Astrocyte of the spinal cord (primary cell): Measurements from ENCODE around the gene HYAL2.

Source experiments
- DNase-seq: peaks from one replicate; pipeline ENCODE4 v3.0.0; 2011; ENCODE audit warnings: low read depth, low spot score
- H3K4me3 ChIP-seq: 2 replicates; pipeline ENCODE4 v1.5.1; 2011; ENCODE audit warnings: low read depth, mild to moderate bottlenecking, low read length, moderate library complexity
- in situ Hi-C: cut with HindIII; loops from 2 replicates; pipeline ENCODE4 v1.10.0; 2017; ENCODE audit warnings: low sequenced_read_pairs
- TF ChIP-seq, protein P1 (sequence below): IDR thresholded peaks from 2 replicates; pipeline ENCODE4 v1.5.1; 2012; ENCODE audit warnings: low read depth, mild to moderate bottlenecking, low read length, inconsistent platforms

The HYAL2 gene

GRCh38 chr3:50279255-50280016, 43.1 kb downstream of the HYAL2 start:
- H3K4me3 ChIP-seq: no peak overlapping the region
- TF ChIP-seq, protein P1, sequence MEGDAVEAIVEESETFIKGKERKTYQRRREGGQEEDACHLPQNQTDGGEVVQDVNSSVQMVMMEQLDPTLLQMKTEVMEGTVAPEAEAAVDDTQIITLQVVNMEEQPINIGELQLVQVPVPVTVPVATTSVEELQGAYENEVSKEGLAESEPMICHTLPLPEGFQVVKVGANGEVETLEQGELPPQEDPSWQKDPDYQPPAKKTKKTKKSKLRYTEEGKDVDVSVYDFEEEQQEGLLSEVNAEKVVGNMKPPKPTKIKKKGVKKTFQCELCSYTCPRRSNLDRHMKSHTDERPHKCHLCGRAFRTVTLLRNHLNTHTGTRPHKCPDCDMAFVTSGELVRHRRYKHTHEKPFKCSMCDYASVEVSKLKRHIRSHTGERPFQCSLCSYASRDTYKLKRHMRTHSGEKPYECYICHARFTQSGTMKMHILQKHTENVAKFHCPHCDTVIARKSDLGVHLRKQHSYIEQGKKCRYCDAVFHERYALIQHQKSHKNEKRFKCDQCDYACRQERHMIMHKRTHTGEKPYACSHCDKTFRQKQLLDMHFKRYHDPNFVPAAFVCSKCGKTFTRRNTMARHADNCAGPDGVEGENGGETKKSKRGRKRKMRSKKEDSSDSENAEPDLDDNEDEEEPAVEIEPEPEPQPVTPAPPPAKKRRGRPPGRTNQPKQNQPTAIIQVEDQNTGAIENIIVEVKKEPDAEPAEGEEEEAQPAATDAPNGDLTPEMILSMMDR: no peak

GRCh38 chr3:50278880-50279224, 43.7 kb downstream of the HYAL2 start, which contains the start of gene LSMEM2:
TSS of gene LSMEM2 (plus strand) at chr3:50279087. CDS start at chr3:50279114, 27 bp downstream.
- TF ChIP-seq, protein P1: no peak
- DNase-seq: no peak
- no peak within 1 kb of the TSS for H3K4me3 ChIP-seq
- in situ Hi-C loops: no loop called here

More at GRCh38 chr3:50279255-50280016, 43.1 kb downstream of the HYAL2 start:
- in situ Hi-C loops: no loop called here
- no peak for DNase-seq

DNA sequence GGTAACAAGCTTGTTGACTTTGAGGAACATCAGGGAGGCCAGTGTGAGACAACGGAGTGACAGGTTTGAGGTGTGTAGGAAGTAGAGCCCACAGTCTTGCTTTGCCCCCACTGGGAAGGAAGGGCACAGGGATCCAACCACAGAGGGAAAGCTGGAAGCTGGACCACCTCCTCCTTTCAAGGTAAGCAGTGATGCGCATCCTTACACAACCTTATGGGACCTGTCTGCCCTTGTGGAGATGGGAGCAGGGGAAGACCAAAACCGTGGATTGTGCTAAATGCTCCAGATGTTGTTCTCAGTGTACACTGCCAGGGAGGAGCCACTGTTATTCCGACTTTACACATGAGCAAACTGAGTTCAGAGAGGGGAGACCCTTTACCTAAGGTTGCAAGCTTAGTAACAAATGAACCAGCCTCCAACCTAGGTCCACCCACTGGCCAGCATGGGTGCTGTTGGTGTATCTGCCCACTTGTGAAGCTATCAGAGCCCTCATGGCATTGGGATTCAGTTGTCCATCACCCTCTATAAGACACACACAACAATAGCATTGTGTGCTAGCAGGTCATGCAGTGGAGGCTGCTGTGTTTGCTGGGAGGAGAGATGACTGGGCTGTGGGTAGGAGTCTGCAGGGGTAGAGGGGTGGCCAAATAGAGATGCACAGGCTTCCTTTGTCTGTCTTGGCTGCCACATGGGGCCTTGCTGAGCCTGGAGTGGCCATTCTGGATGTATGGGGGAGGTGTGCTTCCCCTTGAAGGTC, 44.2 kb downstream of the HYAL2 start:
- in situ Hi-C loops: no loop called here
- TF ChIP-seq, protein P1: no peak
- DNase-seq: no peak
- no peak overlapping the region for H3K4me3 ChIP-seq

DNA sequence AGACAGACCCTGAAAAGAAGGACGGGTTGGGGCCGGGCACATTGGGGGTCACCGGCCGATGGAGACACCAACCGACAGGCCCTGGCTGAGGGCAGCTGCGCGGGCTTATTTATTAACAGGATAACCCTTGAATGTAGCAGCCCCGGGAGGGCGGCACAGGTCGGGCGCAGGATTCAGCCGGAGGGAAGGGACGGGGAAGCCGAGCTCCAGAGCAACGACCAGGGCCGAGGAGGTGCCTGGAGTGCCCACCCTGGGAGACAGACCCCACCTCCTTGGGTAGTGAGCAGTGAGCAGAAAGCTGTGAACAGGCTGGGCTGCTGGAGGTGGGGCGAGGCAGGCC, 45.8 kb downstream of the HYAL2 start:
- in situ Hi-C loops: no loop called here
- DNase-seq: no peak
- TF ChIP-seq, protein P1: no peak
- no peak overlapping the region for H3K4me3 ChIP-seq

DNA sequence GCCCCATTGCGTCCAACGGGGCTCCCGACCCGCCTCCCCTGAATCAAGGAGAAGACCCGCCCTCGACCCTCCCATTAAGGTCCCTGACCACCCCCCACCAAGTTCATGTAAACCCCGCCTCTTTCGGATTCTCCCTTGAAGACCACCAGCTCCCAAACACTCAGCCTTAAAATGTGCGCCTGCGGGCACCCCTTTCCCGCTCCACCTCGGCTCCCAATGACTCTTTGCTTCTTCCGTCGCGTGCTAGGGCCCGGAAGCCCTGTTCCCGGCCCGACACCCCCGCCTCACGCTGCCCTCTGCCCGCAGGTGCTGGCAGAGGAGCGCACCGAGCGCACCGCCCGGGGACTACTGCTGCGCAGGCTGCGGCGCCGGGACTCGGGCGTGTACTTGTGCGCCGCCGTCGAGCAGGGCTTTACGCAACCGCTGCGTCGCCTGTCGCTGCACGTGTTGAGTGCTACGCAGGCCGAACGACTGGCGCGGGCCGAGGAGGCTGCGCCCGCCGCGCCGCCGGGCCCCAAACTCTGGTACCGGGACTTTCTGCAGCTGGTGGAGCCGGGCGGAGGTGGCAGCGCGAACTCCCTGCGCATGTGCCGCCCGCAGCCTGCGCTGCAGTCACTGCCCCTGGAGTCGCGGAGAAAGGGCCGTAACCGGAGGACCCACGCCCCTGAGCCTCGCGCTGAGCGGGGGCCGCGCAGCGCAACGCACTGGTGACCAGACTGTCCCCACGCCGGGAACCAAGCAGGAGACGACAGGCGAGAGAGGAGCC, 46.4 kb downstream of the HYAL2 start:
- no peak for DNase-seq
- in situ Hi-C loops: no loop called here
- no peak overlapping the region for H3K4me3 ChIP-seq
- TF ChIP-seq, protein P1: no peak

DNA sequence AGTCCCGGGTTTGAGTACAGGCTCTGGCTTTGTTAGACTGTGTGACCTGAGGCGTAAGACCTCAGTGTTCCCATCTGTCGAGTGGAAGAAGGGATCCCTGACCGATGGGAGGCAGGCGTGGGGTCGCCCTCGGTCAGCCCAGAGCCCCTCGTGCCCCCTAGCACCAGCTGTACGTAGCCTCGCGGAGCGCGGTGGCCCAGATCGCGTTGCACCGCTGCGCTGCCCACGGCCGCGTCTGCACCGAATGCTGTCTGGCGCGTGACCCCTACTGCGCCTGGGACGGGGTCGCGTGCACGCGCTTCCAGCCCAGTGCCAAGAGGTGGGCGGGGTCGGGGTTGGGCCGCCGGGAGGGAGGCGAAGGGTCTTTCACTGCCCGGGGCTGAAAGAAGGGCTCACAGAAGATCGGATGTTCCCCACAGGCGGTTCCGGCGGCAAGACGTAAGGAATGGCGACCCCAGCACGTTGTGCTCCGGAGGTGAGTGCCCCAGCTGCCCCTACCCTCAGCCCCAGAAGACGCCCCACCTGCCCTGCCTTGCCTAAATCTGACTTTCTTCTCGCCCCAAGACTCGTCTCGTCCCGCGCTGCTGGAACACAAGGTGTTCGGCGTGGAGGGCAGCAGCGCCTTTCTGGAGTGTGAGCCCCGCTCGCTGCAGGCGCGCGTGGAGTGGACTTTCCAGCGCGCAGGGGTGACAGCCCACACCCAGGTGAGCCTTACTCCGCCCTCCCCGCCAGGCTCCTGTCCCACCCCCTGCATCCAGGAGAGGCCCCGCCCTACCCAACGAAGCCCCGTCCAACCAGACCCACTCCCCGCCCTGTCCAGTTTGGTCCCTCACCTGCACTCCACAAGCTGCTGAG, 47.2 kb downstream of the HYAL2 start:
- TF ChIP-seq, protein P1: no peak
- H3K4me3 ChIP-seq: no peak overlapping the region
- in situ Hi-C loops: no loop called here
- DNase-seq: no peak
